ENCODE results near the gene TSPAN5. TPM values are rescaled to one million over a fixed set of nuclear protein-coding genes. Genes with fewer than 3 reads are reported as not detected.

The TSPAN5 gene
- total and polyA plus RNA-seq, 2 experiments from 2014 or later = 22.4 to 35.9 TPM

DNA sequence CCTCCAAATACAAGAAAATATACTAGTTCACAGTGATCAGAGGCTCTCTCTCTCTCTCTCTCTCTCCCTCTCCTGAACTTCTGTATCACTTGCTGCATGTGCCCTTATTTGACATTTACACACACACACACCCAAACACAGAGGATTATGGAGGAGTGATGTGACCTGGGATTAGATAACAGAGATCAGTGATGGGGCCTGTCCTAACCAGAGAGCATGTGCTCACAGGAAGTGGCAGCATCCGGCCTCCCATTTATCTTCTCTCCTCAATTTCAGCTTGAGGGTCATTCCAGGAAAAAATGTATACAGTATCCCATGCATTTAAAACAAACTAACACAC, 143.0 kb downstream of the TSPAN5 start:
- no peaks in the 10 kb centered on the region for H3K36me3 ChIP-seq (replicated peaks; ENCODE audit: insufficient read depth, low read depth)
- no peak for DNase-seq (ENCODE audit: low spot score)
- 52% methylated on average over 1 of the region's 1 CpG for WGBS (ENCODE audit: low lambda C conversion rate, missing lambda C conversion rate)
- H3K4me1 ChIP-seq (ENCODE audit: insufficient read depth) = peaks cover 48% of the 10 kb centered on the region
- no peaks in the 10 kb centered on the region for H3K9me3 ChIP-seq (ENCODE audit: low read depth)
- TF ChIP-seq CTCF (IDR thresholded peaks at IDR 0.05; ENCODE audit: poor library complexity) (no peak), EZH2 (IDR thresholded peaks at IDR 0.05; ENCODE audit: borderline replicate concordance) (no peak), EZH2phosphoT487 (IDR thresholded peaks at IDR 0.05; ENCODE audit: low read depth, severe bottlenecking, unreplicated experiment) (no peak)
- H4K20me1 ChIP-seq (ENCODE audit: insufficient read depth, poor library complexity, severe bottlenecking) = no peaks in the 10 kb centered on the region
- H3K4me3 ChIP-seq = no peak overlapping the region
- no peak overlapping the region for H3K4me2 ChIP-seq
- H3K79me2 ChIP-seq = peaks cover 9% of the 10 kb centered on the region
- H2AFZ ChIP-seq = no peak overlapping the region
- no peaks in the 10 kb centered on the region for H3K27me3 ChIP-seq
- no peaks in the 10 kb centered on the region for H3K9me2 ChIP-seq (replicated peaks; ENCODE audit: insufficient read depth)
- peak overlapping the region; percentile 32 for H3K27ac ChIP-seq

- H3K27ac ChIP-seq = peak overlapping the region; percentile 32
- 81% methylated on average over 4 of the region's 4 CpGs for WGBS (ENCODE audit: low lambda C conversion rate, missing lambda C conversion rate)
- no peaks in the 10 kb centered on the region for H3K9me3 ChIP-seq (ENCODE audit: low read depth)
- peaks cover 9% of the 10 kb centered on the region for H3K79me2 ChIP-seq
- no peak for DNase-seq (ENCODE audit: low spot score)
- TF ChIP-seq EZH2 (IDR thresholded peaks at IDR 0.05; ENCODE audit: borderline replicate concordance) (no peak), CTCF (IDR thresholded peaks at IDR 0.05; ENCODE audit: poor library complexity) (no peak), EZH2phosphoT487 (IDR thresholded peaks at IDR 0.05; ENCODE audit: low read depth, severe bottlenecking, unreplicated experiment) (no peak)
- peaks cover 53% of the 10 kb centered on the region for H3K4me1 ChIP-seq (ENCODE audit: insufficient read depth)
- no peaks in the 10 kb centered on the region for H3K36me3 ChIP-seq (replicated peaks; ENCODE audit: insufficient read depth, low read depth)
- no peak overlapping the region for H3K4me3 ChIP-seq
- H3K27me3 ChIP-seq = no peaks in the 10 kb centered on the region
- no peak overlapping the region for H2AFZ ChIP-seq
- no peaks in the 10 kb centered on the region for H4K20me1 ChIP-seq (ENCODE audit: insufficient read depth, poor library complexity, severe bottlenecking)
- H3K4me2 ChIP-seq = no peak overlapping the region
- no peaks in the 10 kb centered on the region for H3K9me2 ChIP-seq (replicated peaks; ENCODE audit: insufficient read depth)
Measured at GRCh38 chr4:98514741-98515469, 143.5 kb downstream of the TSPAN5 start.

- WGBS (ENCODE audit: low lambda C conversion rate, missing lambda C conversion rate) = 84% methylated on average over 3 of the region's 3 CpGs
- Histone ChIP-seq H3K4me2 (peak overlapping the region; percentile 8), H3K4me1 (ENCODE audit: insufficient read depth) (peaks cover 61% of the 10 kb centered on the region), H2AFZ (no peak overlapping the region), H3K36me3 (replicated peaks; ENCODE audit: insufficient read depth, low read depth) (no peaks in the 10 kb centered on the region), H3K79me2 (peaks cover 14% of the 10 kb centered on the region), H3K9me2 (replicated peaks; ENCODE audit: insufficient read depth) (no peaks in the 10 kb centered on the region), H3K27ac (peak overlapping the region; percentile 36), H3K4me3 (no peak overlapping the region), H3K9me3 (ENCODE audit: low read depth) (no peaks in the 10 kb centered on the region), H3K27me3 (no peaks in the 10 kb centered on the region), H4K20me1 (ENCODE audit: insufficient read depth, poor library complexity, severe bottlenecking) (no peaks in the 10 kb centered on the region)
- no peak for DNase-seq (ENCODE audit: low spot score)
- TF ChIP-seq CTCF (IDR thresholded peaks at IDR 0.05; ENCODE audit: poor library complexity) = no peak
- TF ChIP-seq EZH2 (IDR thresholded peaks at IDR 0.05; ENCODE audit: borderline replicate concordance) = no peak
- TF ChIP-seq EZH2phosphoT487 (IDR thresholded peaks at IDR 0.05; ENCODE audit: low read depth, severe bottlenecking, unreplicated experiment) = no peak
Measured at GRCh38 chr4:98512918-98513317, 145.5 kb downstream of the TSPAN5 start.

All from hepatocyte (in vitro differentiated cells).